UCSD-AML1 (cell line): ENCODE data around the gene HCAR3.

Source experiments
- DNase-seq: peaks from one replicate; lab custom pipeline; 2025; ENCODE audit not compliant: unreplicated experiment; lab: John Stamatoyannopoulos, UW

HCAR3 gene

DNA sequence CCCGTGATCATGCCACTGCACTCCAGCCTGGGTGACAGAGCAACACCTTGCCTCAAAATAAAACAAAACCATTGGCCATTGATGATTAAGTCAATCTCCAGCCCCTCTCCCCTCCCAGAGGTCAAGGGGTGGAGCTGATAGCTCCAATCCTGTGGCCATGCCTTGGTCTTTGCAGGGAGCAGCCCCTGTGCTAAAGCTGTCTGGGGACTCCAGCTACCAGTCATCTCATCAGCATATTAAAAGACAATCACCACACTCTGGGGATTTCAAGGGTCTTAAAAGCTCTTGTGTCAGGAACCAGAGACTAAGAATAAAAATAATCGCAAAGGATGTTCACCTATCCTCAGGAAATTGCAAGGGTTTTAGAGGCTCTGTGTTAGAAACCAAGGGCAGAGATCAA lies 44.1 kb downstream of the HCAR3 start:
- no peak for DNase-seq

DNA sequence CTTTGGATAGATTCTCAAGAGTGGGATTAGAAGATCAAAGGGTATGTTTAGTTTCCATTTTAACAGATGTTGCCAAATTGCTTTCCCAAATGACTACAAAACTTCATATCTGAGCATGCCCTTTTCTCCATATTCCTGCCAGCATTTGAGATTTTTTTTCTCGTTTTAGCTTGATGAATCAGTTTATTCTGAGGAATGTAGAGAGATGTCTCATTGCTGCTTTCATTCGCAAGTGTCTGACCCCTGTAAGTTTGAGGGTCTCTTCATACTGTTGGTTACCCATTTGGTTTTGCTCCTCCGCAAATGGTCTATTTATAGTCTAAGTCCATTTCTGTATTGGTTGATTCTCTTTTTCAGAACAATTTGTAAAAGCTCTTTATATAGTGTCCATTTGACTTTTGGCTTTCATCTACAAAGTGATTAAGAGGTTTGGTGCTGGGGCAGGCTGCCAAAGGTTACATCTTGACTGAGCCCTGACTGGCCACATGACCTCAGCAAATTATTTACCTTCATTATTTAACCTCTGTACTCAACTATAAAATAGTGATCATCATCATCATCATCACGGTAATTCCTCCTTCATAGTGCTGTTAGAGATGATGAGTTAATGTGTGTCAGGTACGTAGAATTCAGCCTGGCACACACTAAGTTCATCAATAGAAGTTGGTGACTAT lies 47.1 kb downstream of the HCAR3 start:
- DNase-seq: no peak

DNA sequence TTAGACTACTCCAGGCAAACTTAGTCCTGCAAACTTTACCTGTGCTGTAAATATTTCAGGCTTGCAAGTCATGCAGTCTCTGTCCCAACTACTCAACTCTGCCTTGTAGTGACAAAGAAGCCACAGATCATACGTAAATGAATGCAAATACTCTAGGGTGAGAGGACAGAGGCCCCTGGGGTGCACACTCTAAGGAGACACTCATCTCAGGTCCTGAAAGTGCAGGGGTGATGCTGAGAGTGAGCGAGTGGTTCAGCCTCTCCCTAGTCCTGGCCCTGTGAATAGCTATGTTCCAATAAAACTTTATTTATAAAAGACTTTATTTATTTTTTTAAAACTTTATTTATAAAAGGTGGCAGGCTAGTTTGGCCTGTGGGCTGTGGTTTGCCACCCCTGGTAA lies 48.3 kb downstream of the HCAR3 start:
- no peak for DNase-seq

DNA sequence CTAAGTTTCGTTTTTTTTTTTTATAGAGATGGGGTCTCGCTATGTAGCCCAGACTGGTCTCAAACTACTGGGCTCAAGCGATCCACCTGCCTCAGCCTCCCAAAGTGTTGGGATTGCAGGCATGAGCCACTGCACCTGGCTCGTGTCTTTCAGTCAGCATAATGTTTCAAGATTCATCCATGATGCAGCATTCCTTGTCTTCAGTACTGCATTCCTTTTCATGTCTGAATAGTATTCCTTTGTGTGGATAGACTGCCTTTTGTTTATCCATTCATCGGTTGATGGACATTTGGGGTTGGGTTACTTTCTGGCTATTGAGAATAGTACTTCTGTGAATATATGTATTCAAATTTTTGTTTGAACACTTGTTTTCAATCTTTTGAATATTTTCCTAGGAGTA lies 50.9 kb downstream of the HCAR3 start:
- no peak for DNase-seq

DNA sequence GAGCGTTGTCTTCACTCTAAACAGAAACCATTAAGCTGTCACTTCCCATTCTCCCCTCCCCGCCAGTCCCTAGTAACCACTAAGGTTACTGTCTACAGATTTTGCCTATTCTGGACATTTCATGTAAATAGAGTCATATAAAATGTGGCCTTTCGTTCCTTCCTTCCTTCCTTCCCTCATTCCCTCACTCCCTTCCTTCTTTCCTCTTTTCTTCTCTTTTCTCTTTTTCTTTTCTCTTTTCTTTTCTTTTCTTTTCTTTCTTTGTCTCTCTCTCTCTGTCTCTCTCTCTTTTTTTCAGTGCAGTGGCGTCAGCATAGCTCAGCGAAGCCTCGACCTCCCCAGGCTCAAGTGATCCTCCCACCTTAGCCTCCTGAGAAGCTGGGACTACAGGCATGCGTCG lies 51.3 kb downstream of the HCAR3 start:
- no peak for DNase-seq
